Measurements from ENCODE around the gene FHL2. TPM values are rescaled to one million over a fixed set of nuclear protein-coding genes. Genes with fewer than 3 reads are reported as not detected.

The FHL2 gene
- total and polyA plus RNA-seq, 8 donors = 1.4 to 9.1 (median 3.9) TPM

DNA sequence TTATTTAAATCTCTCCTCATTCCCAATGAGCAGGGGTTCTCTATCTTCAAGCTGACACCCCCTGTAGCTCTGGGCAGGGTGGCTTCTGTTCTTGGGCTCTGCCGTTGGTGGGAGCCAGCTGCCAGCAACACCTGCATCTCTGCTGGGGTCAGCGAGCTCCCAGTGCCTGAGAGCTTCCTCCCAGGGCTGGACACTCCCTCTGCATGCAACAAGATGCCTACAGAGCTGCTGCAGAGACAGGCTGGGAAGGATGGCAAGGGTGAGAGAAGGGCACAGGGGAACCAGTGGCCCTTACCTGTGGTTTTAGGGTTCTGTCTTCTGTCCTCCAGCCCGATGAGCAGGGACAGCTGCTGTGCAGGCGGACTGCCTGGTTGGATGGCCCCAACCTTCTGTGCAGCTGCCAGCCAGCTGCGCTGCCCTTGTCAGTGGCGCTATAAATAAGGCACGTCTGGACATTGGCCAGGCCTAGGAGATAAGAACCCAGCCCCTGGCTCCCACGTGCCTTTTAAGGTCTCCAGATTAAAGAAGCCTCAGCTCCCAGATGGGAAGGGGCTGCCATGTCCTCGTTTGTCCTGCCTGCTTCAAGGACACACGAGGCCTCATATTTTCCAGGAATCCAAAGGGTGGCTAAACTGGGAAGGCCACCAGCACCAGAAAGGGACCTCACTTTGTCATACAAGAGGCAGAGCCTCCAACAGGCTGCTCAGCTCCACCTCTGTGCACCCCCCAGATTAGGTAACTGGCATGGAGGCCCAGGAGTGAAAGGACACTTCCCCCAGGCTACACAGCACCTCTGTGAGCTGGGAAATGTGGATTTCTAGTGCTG is 39.5 kb upstream of the FHL2 start:
- Histone ChIP-seq H3K9me3 (no peaks in the 10 kb centered on the region), H3K27ac (no peak overlapping the region), H3K4me1 (peaks cover 0 to 3% (median 0%) of the 10 kb centered on the region in 3 donors), H3K36me3 (no peaks in the 10 kb centered on the region), H3K4me3 (no peak overlapping the region), H3K27me3 (no peaks in the 10 kb centered on the region)
- TF ChIP-seq, protein P1, sequence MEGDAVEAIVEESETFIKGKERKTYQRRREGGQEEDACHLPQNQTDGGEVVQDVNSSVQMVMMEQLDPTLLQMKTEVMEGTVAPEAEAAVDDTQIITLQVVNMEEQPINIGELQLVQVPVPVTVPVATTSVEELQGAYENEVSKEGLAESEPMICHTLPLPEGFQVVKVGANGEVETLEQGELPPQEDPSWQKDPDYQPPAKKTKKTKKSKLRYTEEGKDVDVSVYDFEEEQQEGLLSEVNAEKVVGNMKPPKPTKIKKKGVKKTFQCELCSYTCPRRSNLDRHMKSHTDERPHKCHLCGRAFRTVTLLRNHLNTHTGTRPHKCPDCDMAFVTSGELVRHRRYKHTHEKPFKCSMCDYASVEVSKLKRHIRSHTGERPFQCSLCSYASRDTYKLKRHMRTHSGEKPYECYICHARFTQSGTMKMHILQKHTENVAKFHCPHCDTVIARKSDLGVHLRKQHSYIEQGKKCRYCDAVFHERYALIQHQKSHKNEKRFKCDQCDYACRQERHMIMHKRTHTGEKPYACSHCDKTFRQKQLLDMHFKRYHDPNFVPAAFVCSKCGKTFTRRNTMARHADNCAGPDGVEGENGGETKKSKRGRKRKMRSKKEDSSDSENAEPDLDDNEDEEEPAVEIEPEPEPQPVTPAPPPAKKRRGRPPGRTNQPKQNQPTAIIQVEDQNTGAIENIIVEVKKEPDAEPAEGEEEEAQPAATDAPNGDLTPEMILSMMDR (IDR thresholded peaks at IDR 0.05) = no peak
- intact Hi-C loops (cut with DNase I) = no loop called here
- FAIRE-seq (no peak), ATAC-seq (peak; percentile 34 to 73 (median 56)), DNase-seq (peak in 3 of 6 donors; percentile 11 to 50 (median 16))
- WGBS, 2 donors = 11 to 16% methylated on average over 10 of the region's 10 CpGs

DNA sequence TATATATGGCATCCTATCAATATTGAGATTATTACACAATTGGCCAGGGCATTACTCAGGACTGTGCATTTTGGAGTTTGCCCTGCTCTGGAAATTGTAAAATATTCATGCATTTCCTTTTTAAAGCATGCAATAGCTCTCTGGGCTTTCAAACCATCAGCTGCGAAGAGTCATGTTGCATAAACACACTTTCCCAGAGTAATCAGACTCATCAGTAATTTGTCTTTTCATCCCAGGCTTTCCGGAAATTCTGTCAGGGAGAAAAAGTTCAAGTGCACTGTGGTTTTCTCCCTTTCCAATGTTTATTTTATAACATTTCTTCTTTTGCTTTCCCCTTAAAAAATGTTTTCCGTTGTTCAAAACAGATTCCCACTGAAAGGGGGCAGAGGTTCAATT is 38.9 kb upstream of the FHL2 start:
- intact Hi-C loops (cut with DNase I) = no loop called here
- DNase-seq (no peak), FAIRE-seq (no peak), ATAC-seq (no peak)
- Histone ChIP-seq H3K9me3 (no peaks in the 10 kb centered on the region), H3K27ac (no peak overlapping the region), H3K4me3 (no peak overlapping the region), H3K27me3 (no peaks in the 10 kb centered on the region), H3K36me3 (no peaks in the 10 kb centered on the region), H3K4me1 (peaks cover 0 to 3% (median 0%) of the 10 kb centered on the region in 3 donors)
- TF ChIP-seq, protein P1 (IDR thresholded peaks at IDR 0.05) = no peak
- 57 to 61% methylated on average over 3 of the region's 3 CpGs for WGBS, 2 donors

DNA sequence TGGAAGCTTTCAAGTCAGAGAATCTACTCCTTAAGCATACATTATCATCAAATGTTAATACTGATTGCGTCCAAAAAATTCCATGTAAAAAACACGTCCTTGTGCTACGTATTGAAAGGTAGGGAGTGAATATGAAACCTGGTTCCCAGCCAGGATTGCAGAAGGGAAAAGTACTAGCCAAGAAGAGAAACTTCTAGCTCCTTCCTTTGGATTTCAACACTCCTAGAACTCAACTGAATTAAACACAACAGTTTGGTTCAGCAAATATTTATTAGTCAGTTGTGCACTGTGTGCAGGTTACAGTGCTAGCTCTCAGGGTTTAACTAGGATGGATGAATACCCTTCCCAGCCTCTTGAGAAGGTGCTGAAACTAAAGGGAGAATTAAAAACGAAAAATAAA is 33.9 kb upstream of the FHL2 start:
- Histone ChIP-seq H3K4me1 (no peaks in the 10 kb centered on the region), H3K9me3 (no peaks in the 10 kb centered on the region), H3K27me3 (no peaks in the 10 kb centered on the region), H3K4me3 (no peak overlapping the region), H3K27ac (no peak overlapping the region), H3K36me3 (no peaks in the 10 kb centered on the region)
- intact Hi-C loops (cut with DNase I) = no loop called here
- DNase-seq (no peak), ATAC-seq (peak in 2 of 4 donors; percentile 36 to 44), FAIRE-seq (no peak)
- TF ChIP-seq, protein P1 (IDR thresholded peaks at IDR 0.05) = no peak
- 37 to 39% methylated on average over 4 of the region's 4 CpGs for WGBS, 2 donors

DNA sequence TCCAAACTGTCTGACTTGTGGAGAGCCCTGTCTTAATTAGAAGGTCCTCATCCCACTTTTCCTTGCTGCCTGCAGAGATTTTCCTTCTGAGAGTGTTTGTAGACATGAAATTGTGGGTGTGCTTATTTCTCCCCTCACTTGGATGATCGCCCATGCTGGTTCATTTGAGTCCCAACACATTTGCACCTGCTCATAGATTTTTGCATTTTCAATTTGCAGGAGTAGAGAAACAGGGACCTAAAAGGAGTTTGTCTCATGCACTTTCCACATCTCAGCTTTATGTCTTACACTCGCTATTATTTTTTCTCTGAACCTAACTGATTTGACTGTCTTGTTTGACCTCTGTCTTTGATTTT is 33.2 kb upstream of the FHL2 start:
- FAIRE-seq (no peak), ATAC-seq (no peak), DNase-seq (no peak)
- 68 to 81% methylated on average over 2 of the region's 2 CpGs for WGBS, 2 donors
- TF ChIP-seq, protein P1 (IDR thresholded peaks at IDR 0.05) = no peak
- H3K9me3 ChIP-seq = no peaks in the 10 kb centered on the region
- no peak overlapping the region for H3K4me3 ChIP-seq
- no peaks in the 10 kb centered on the region for H3K36me3 ChIP-seq
- H3K4me1 ChIP-seq = no peaks in the 10 kb centered on the region
- no peak overlapping the region for H3K27ac ChIP-seq
- intact Hi-C loops (cut with DNase I) = no loop called here
- no peaks in the 10 kb centered on the region for H3K27me3 ChIP-seq

DNA sequence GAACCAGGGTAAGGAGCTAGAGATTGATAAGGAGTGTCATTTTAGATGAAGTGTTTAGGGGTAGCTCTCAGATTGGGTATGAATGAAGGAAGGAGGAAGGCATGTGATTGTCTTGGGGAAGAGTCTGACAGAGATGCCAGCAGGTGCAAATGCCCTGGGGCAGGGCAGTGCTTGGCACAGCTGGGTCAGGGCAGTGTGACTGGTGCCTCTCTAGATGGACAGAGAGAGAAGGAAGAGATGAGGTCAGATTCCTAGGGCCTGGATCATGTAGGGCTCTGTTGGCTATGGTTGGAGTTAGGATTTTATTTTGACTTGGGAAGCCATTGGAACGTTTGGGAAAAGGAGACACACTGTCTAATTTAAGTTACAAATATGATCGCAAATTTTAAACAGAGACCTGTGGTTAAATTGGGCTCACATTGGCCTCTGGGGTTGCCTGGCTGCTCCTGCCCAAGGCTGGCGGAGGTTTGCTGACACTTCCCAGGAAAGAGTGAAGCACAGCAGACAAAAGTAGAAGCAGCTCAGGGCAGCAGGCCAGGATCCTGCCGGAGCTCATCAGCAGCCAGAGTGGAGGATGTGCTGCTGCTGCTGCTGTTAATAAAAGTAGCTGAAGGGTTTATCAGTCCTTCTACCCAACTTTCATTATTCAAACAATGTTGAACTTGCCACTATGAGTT is 32.7 kb upstream of the FHL2 start:
- no peak for FAIRE-seq
- Histone ChIP-seq H3K4me3 (no peak overlapping the region), H3K36me3 (no peaks in the 10 kb centered on the region), H3K9me3 (no peaks in the 10 kb centered on the region), H3K27me3 (no peaks in the 10 kb centered on the region), H3K4me1 (no peaks in the 10 kb centered on the region), H3K27ac (no peak overlapping the region)
- TF ChIP-seq, protein P1 (IDR thresholded peaks at IDR 0.05) = no peak
- peak in 1 of 4 donors; percentile 25 for ATAC-seq
- intact Hi-C loops (cut with DNase I) = no loop called here
- 64 to 66% methylated on average over 4 of the region's 4 CpGs for WGBS, 2 donors
- DNase-seq = no peak
